Testis (tissue), 3 donors: ENCODE data around the gene TOPBP1. TPM values are rescaled to one million over a fixed set of nuclear protein-coding genes. Genes with fewer than 3 reads are reported as not detected.

Experiments used
- DNase-seq: peaks from one replicate; pipeline ENCODE4 v3.0.0-alpha.2; 2019
- H3K27ac ChIP-seq, 2 donors: fragments of 200-600 bp; sonication (generic); one replicate each; pipeline ENCODE4 v1.5.1; 2019
- H3K27me3 ChIP-seq: fragments of 200-600 bp; sonication (generic); one replicate; pipeline ENCODE4 v1.5.1; 2019
- H3K36me3 ChIP-seq: fragments of 200-600 bp; sonication (generic); one replicate; pipeline ENCODE4 v1.5.1; 2017; ENCODE audit warnings: low read depth; ENCODE audit errors: missing control alignments
- H3K4me1 ChIP-seq: fragments of 200-600 bp; sonication (generic); one replicate; pipeline ENCODE4 v1.5.1; 2019
- H3K4me3 ChIP-seq, 2 donors: fragments of 200-600 bp; sonication (generic); one replicate each; pipeline ENCODE4 v1.5.1; 2017 to 2019
- H3K9me3 ChIP-seq: fragments of 200-600 bp; sonication (generic); one replicate; pipeline ENCODE4 v1.5.1; 2017
- POLR2A ChIP-seq: fragments of 450-650 bp; IDR thresholded peaks from one replicate; pipeline ENCODE4 v1.6.1; 2017; ENCODE audit warnings: antibody characterized with exemption, mild to moderate bottlenecking, moderate library complexity
- WGBS, 2 donors: methylation state at CpG; one replicate each; pipeline ENCODE4 v1.1.5; 2018; 5-methylcytosine and 5-hydroxymethylcytosine counted together
- intact Hi-C: fragments of 100-400 bp; cut with DNase I; formaldehyde crosslinking; loops from one replicate; pipeline ENCODE4 v1.15.1; 2023; ENCODE audit warnings: low total_unique reads
- polyA plus RNA-seq: library from polyadenylated mRNA; stranded (reverse); fragments of 350-450 nt; fragmentation: Illumina TruSeq; extraction: RNeasy Lipid Tissue Mini Kit (QIAGEN cat#74804); gene quantifications from one replicate; pipeline ENCODE4 v1.2.3, GENCODE V29; 2014; ENCODE audit warnings: low read depth, low replicate concordance; ENCODE audit not compliant: insufficient read depth
- total RNA-seq, 2 donors: library from RNA; depleted of rRNA; stranded (reverse); fragments of >200 nt; gene quantifications; one replicate each; pipeline ENCODE4 v1.2.3, GENCODE V29; 2016
- TF ChIP-seq, protein P1 (sequence below), 3 experiments: fragments of 450-650 bp in 2 of 3; fragments of 200-600 bp in 1 of 3; sonication (generic) in 1 of 3; IDR thresholded peaks; one replicate each; pipeline ENCODE4 v1.5.1; 2016 to 2019; ENCODE audit warnings: antibody characterized with exemption in 3 of 3, mild to moderate bottlenecking in 2 of 3, moderate library complexity in 1 of 3

TOPBP1 gene
- total and polyA plus RNA-seq, 3 donors from 2014 or later, result 40.9 to 62.6 (median 51.7) TPM

DNA sequence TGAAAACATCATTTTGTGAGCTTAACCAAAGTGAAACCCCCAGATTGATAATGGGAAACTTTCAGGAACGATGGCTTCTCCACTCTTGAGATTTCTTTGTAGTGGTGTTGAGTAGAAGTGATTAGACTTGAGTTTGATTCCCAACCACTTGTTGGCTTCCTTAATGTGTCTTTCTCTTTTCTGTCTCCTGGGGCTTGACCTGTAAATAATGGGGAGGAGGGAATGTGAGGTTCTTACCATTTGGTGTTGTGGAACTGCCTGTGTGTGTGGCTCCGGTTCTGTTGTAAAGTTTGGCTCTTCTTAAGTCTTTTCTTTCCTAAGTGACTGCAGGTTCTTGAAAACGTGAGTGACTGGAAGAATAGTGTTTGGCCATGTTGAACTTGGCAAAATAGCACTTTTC, 85.6 kb downstream of the TOPBP1 start:
- no peaks in the 10 kb centered on the region for H3K9me3 ChIP-seq
- H3K27me3 ChIP-seq, result no peaks in the 10 kb centered on the region
- intact Hi-C loops, result no loop called here
- no peak overlapping the region for H3K4me3 ChIP-seq
- peaks cover 24% of the 10 kb centered on the region for H3K4me1 ChIP-seq
- peak overlapping the region in 1 of 2 donors; percentile 98 for H3K27ac ChIP-seq
- no peak for TF ChIP-seq POLR2A
- TF ChIP-seq, protein P1, sequence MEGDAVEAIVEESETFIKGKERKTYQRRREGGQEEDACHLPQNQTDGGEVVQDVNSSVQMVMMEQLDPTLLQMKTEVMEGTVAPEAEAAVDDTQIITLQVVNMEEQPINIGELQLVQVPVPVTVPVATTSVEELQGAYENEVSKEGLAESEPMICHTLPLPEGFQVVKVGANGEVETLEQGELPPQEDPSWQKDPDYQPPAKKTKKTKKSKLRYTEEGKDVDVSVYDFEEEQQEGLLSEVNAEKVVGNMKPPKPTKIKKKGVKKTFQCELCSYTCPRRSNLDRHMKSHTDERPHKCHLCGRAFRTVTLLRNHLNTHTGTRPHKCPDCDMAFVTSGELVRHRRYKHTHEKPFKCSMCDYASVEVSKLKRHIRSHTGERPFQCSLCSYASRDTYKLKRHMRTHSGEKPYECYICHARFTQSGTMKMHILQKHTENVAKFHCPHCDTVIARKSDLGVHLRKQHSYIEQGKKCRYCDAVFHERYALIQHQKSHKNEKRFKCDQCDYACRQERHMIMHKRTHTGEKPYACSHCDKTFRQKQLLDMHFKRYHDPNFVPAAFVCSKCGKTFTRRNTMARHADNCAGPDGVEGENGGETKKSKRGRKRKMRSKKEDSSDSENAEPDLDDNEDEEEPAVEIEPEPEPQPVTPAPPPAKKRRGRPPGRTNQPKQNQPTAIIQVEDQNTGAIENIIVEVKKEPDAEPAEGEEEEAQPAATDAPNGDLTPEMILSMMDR (IDR thresholded peaks at IDR 0.05), result no peak
- no peak for DNase-seq
- no peaks in the 10 kb centered on the region for H3K36me3 ChIP-seq
- 10 to 18% methylated on average over 3 of the region's 3 CpGs for WGBS, 2 donors

GRCh38 chr3:133575086-133575485, 86.7 kb downstream of the TOPBP1 start:
- H3K4me3 ChIP-seq, result peak overlapping the region; percentile 90 to 91
- no peaks in the 10 kb centered on the region for H3K36me3 ChIP-seq
- H3K27ac ChIP-seq, result peak overlapping the region; percentile 95 to 98
- peaks cover 24% of the 10 kb centered on the region for H3K4me1 ChIP-seq
- no peaks in the 10 kb centered on the region for H3K9me3 ChIP-seq
- TF ChIP-seq, protein P1 (IDR thresholded peaks at IDR 0.05), result no peak
- no peak for TF ChIP-seq POLR2A
- intact Hi-C loops, result no loop called here
- WGBS, 2 donors, result 28 to 32% methylated on average over 4 of the region's 4 CpGs
- DNase-seq, result no peak
- no peaks in the 10 kb centered on the region for H3K27me3 ChIP-seq

GRCh38 chr3:133574260-133574881, 87.4 kb downstream of the TOPBP1 start:
- 0 to 1% methylated on average over 13 to 41 of the region's 54 CpGs for WGBS, 2 donors
- H3K27me3 ChIP-seq, result no peaks in the 10 kb centered on the region
- intact Hi-C loops, result no loop called here
- H3K4me3 ChIP-seq, result peak overlapping the region; percentile 90 to 91
- peak overlapping the region; percentile 95 to 98 for H3K27ac ChIP-seq
- H3K4me1 ChIP-seq, result peaks cover 24% of the 10 kb centered on the region
- TF ChIP-seq POLR2A, result no peak
- TF ChIP-seq, protein P1 (IDR thresholded peaks at IDR 0.05), result no peak
- no peaks in the 10 kb centered on the region for H3K9me3 ChIP-seq
- no peaks in the 10 kb centered on the region for H3K36me3 ChIP-seq
- DNase-seq, result peak; percentile 72

GRCh38 chr3:133573629-133574194, 88.0 kb downstream of the TOPBP1 start, which contains the start of gene CDV3:
TSS of gene CDV3 (plus strand) at chr3:133573686. CDS start at chr3:133574045, 359 bp downstream.
- intact Hi-C loops, result no loop called here
- peak within 1 kb of the TSS; percentile 90 to 91 for H3K4me3 ChIP-seq
- no peak for DNase-seq
- 0 to 4% methylated on average over 5 to 62 of the region's 81 CpGs for WGBS, 2 donors
- H3K4me1 ChIP-seq, result peaks cover 24% of the 10 kb centered on the region
- TF ChIP-seq, protein P1 (IDR thresholded peaks at IDR 0.05), result no peak
- peak; percentile 39 for TF ChIP-seq POLR2A
- H3K27ac ChIP-seq, result peak within 1 kb of the TSS; percentile 95 to 98
- no peaks in the 10 kb centered on the region for H3K36me3 ChIP-seq
- H3K9me3 ChIP-seq, result no peaks in the 10 kb centered on the region
- H3K27me3 ChIP-seq, result no peaks in the 10 kb centered on the region
